ENCODE data around the gene CTBP2. TPM values are rescaled to one million over a fixed set of nuclear protein-coding genes. Genes with fewer than 3 reads are reported as not detected.

The CTBP2 gene
- polyA plus RNA-seq, 1 experiment: 72.9 TPM

GRCh38 chr10:125062914-125063230 lies 97.5 kb downstream of the CTBP2 start:
- ChIA-PET POLR2A (interaction anchor here (0.6 kb wide), 2 partner anchors 12 to 17 kb away, joined by 3 to 4 read pairs; no protein-coding TSS in a partner anchor), CTCF (interaction anchor here (0.9 to 8.9 kb wide), 11 partner anchors 16 to 111 kb away, joined by 3 to 123 read pairs (median 7); no protein-coding TSS in a partner anchor)
- no peaks in the 10 kb centered on the region for H3K36me3 ChIP-seq (ENCODE audit: control insufficient read depth, insufficient read depth, low read length)
- H3K27me3 ChIP-seq (ENCODE audit: control insufficient read depth, insufficient read depth, low read length): no peaks in the 10 kb centered on the region
- no peak for DNase-seq (ENCODE audit: low read depth)
- no peak for TF ChIP-seq CTCF (IDR thresholded peaks at IDR 0.05; ENCODE audit: insufficient read depth, low read depth, low read length)
- H3K4me3 ChIP-seq (ENCODE audit: low read depth, low read length): no peak overlapping the region

GRCh38 chr10:125062227-125062913 lies 98.0 kb downstream of the CTBP2 start:
- TF ChIP-seq CTCF (IDR thresholded peaks at IDR 0.05; ENCODE audit: insufficient read depth, low read depth, low read length): no peak
- Histone ChIP-seq H3K4me3 (ENCODE audit: low read depth, low read length) (no peak overlapping the region), H3K36me3 (ENCODE audit: control insufficient read depth, insufficient read depth, low read length) (no peaks in the 10 kb centered on the region), H3K27me3 (ENCODE audit: control insufficient read depth, insufficient read depth, low read length) (no peaks in the 10 kb centered on the region)
- ChIA-PET POLR2A (interaction anchor here (0.8 kb wide), 1 partner anchor 16 kb away, joined by 5 read pairs; no protein-coding TSS in a partner anchor), CTCF (interaction anchor here (0.9 to 8.9 kb wide), 13 partner anchors 15 to 316 kb away, joined by 3 to 123 read pairs (median 5); no protein-coding TSS in a partner anchor)
- DNase-seq (ENCODE audit: low read depth): no peak

GRCh38 chr10:125061557-125062226 lies 98.7 kb downstream of the CTBP2 start:
- Histone ChIP-seq H3K36me3 (ENCODE audit: control insufficient read depth, insufficient read depth, low read length) (no peaks in the 10 kb centered on the region), H3K4me3 (ENCODE audit: low read depth, low read length) (no peak overlapping the region), H3K27me3 (ENCODE audit: control insufficient read depth, insufficient read depth, low read length) (no peaks in the 10 kb centered on the region)
- ChIA-PET POLR2A (interaction anchor here (0.8 kb wide), 1 partner anchor 15 kb away, joined by 5 read pairs; no protein-coding TSS in a partner anchor), CTCF (interaction anchor here (0.7 to 8.9 kb wide), 19 partner anchors 13 to 634 kb away, joined by 3 to 123 read pairs (median 4); no protein-coding TSS in a partner anchor)
- TF ChIP-seq CTCF (IDR thresholded peaks at IDR 0.05; ENCODE audit: insufficient read depth, low read depth, low read length): no peak
- no peak for DNase-seq (ENCODE audit: low read depth)

- H3K36me3 ChIP-seq (ENCODE audit: control insufficient read depth, insufficient read depth, low read length): 0 out of 2 replicates have a peak, but pooled peaks cover 3% of the 10 kb centered on the region
- no peaks in the 10 kb centered on the region for H3K27me3 ChIP-seq (ENCODE audit: control insufficient read depth, insufficient read depth, low read length)
- no peak overlapping the region for H3K4me3 ChIP-seq (ENCODE audit: low read depth, low read length)
- TF ChIP-seq CTCF (IDR thresholded peaks at IDR 0.05; ENCODE audit: insufficient read depth, low read depth, low read length): peak; percentile 89
- peak; percentile 73 for DNase-seq (ENCODE audit: low read depth)
- ChIA-PET POLR2A (interaction anchor here (0.6 kb wide), 1 partner anchor 131 kb away, joined by 11 read pairs; no protein-coding TSS in a partner anchor), CTCF (interaction anchor here (0.7 to 8.9 kb wide), 14 partner anchors 14 to 634 kb away, joined by 3 to 123 read pairs (median 4); no protein-coding TSS in a partner anchor)
These were observed 99.4 kb downstream of the CTBP2 start for GRCh38 chr10:125060826-125061556.
